HCT116 (cell line): ENCODE measurements around the gene B3GALNT1. TPM values are rescaled to one million over a fixed set of nuclear protein-coding genes. Genes with fewer than 3 reads are reported as not detected.

Source experiments
- ATAC-seq: fragments of 200-7000 bp; cut with Tn5 transposase; 2 replicates; pipeline ENCODE4 v1.9.1; 2020; ENCODE audit warnings: mild to moderate bottlenecking, moderate library complexity
- BruUV-seq: library from RNA; stranded (reverse); fragments of 400-500 nt; replicated peaks from 2 replicates; lab custom pipeline; 2021; lab: Mats Ljungman, UMichigan
- CTCF ChIA-PET: fragments of 300-600 bp; sonication (Branson Sonifier 250); formaldehyde crosslinking; loops from one replicate; lab custom pipeline; 2021; ENCODE audit warnings: antibody characterized with exemption; lab: Charles Lee
- POLR2A ChIA-PET: fragments of 300-600, 350-600 bp; sonication (Branson Sonifier 250); formaldehyde crosslinking; loops from one replicate; lab custom pipeline; 2021; ENCODE audit warnings: antibody characterized with exemption; lab: Charles Lee
- RAD21 ChIA-PET, 2 experiments: fragments of 300-600 bp; sonication (Branson Sonifier 250); formaldehyde crosslinking; loops; one replicate each; lab custom pipeline; 2023; ENCODE audit warnings: low total read pairs in 2 of 2; ENCODE audit not compliant: uncharacterized antibody in 2 of 2, unreplicated experiment in 2 of 2, low non-redundant PET in 1 of 2; lab: Charles Lee
- DNase-seq: peaks from one replicate; pipeline ENCODE4 v3.0.0-alpha.2; 2010; ENCODE audit warnings: low read depth, low spot score
- H2AFZ ChIP-seq: fragments of 200-600 bp; shearing (Covaris generic), sonication (generic); 2 replicates; pipeline ENCODE4 v1.6.1; 2017; ENCODE audit warnings: low read depth, mixed run types, mixed read lengths, antibody characterized with exemption, low read length; ENCODE audit not compliant: poor library complexity, severe bottlenecking
- H3K27ac ChIP-seq: 2 replicates; pipeline ENCODE4 v1.5.1; 2012; ENCODE audit warnings: low read depth, low read length
- H3K27me3 ChIP-seq: fragments of 200-600 bp; sonication (generic); 2 replicates; pipeline ENCODE4 v1.6.1; 2016; ENCODE audit warnings: mixed run types, low read length, mixed read lengths; ENCODE audit not compliant: insufficient read depth
- H3K36me3 ChIP-seq, 2 experiments: fragments of 200-500 bp in 1 of 2; fragments of 200-600 bp in 1 of 2; sonication (Bioruptor generic) in 1 of 2; sonication (generic) in 1 of 2; 2 replicates each; pipeline versions ENCODE4 v1.5.1 to v1.6.1; 2014 to 2016; ENCODE audit warnings: low read length in 2 of 2, inconsistent platforms in 1 of 2, mixed read lengths in 1 of 2, mixed run types in 1 of 2; ENCODE audit not compliant: insufficient read depth in 2 of 2, control insufficient read depth in 1 of 2
- H3K4me1 ChIP-seq, 2 experiments: fragments of 200-600 bp in 1 of 2; sonication (generic) in 1 of 2; 2 replicates each; pipeline versions ENCODE4 v1.5.1 to v1.6.1; 2012 to 2017; ENCODE audit warnings: low read length in 2 of 2, inconsistent platforms in 1 of 2, mild to moderate bottlenecking in 1 of 2, mixed read lengths in 1 of 2, mixed run types in 1 of 2, moderate library complexity in 1 of 2; ENCODE audit not compliant: insufficient read depth in 2 of 2, control insufficient read depth in 1 of 2
- H3K4me2 ChIP-seq: fragments of 200-600 bp; sonication (generic); 2 replicates; pipeline ENCODE4 v1.6.1; 2017; ENCODE audit warnings: mixed run types, low read length, mixed read lengths
- H3K4me3 ChIP-seq, 2 experiments: fragments of 200-600 bp in 1 of 2; sonication (generic) in 1 of 2; replicated peaks in 1 of 2; 2 replicates each; pipeline ENCODE4 v1.5.1; 2011 to 2016; ENCODE audit warnings: low read length in 2 of 2, control low read depth in 1 of 2, low read depth in 1 of 2, mild to moderate bottlenecking in 1 of 2, mixed read lengths in 1 of 2, mixed run types in 1 of 2
- H3K79me2 ChIP-seq: fragments of 200-600 bp; sonication (generic); 2 replicates; pipeline ENCODE4 v1.6.1; 2017; ENCODE audit warnings: mild to moderate bottlenecking, mixed run types, low read length, moderate library complexity, mixed read lengths; ENCODE audit not compliant: insufficient read depth
- H3K9ac ChIP-seq: fragments of 200-600 bp; sonication (generic); 2 replicates; pipeline ENCODE4 v1.6.1; 2016; ENCODE audit warnings: low read length, mixed read lengths
- H3K9me2 ChIP-seq: fragments of 200-600 bp; sonication (generic), shearing (Covaris generic); 2 replicates; pipeline ENCODE4 v1.6.1; 2017; ENCODE audit warnings: mixed run types, mild to moderate bottlenecking, moderate library complexity; ENCODE audit not compliant: insufficient read depth
- H3K9me3 ChIP-seq, 2 experiments: fragments of 200-500 bp in 1 of 2; fragments of 200-600 bp in 1 of 2; sonication (Bioruptor generic) in 1 of 2; sonication (generic) in 1 of 2; 2 replicates each; pipeline ENCODE4 v1.6.1; 2014 to 2017; ENCODE audit warnings: low read length in 2 of 2, mixed read lengths in 2 of 2, inconsistent platforms in 1 of 2, low read depth in 1 of 2, mild to moderate bottlenecking in 1 of 2, mixed run types in 1 of 2, moderate library complexity in 1 of 2; ENCODE audit not compliant: control insufficient read depth in 1 of 2, insufficient read depth in 1 of 2
- H4K20me1 ChIP-seq: fragments of 200-600 bp; sonication (generic), shearing (Covaris generic); 2 replicates; pipeline ENCODE4 v1.6.1; 2017; ENCODE audit warnings: mixed run types, mild to moderate bottlenecking, moderate library complexity; ENCODE audit not compliant: insufficient read depth
- CTCF ChIP-seq, 3 experiments: fragments of 200-600 bp in 1 of 3; sonication (generic) in 1 of 3; IDR thresholded peaks in 2 of 3; conservative IDR thresholded peaks in 1 of 3; 2 replicates each; pipeline ENCODE4 v1.5.1; 2012 to 2017; ENCODE audit warnings: low read depth in 2 of 3, low read length in 2 of 3, antibody characterized with exemption in 1 of 3, borderline replicate concordance in 1 of 3, control low read depth in 1 of 3, mild to moderate bottlenecking in 1 of 3, mixed read lengths in 1 of 3, mixed run types in 1 of 3, moderate library complexity in 1 of 3; ENCODE audit not compliant: insufficient read depth in 1 of 3
- EGR1 ChIP-seq: IDR thresholded peaks from 2 replicates; pipeline ENCODE4 v1.6.1; 2012; ENCODE audit warnings: low read depth
- ELF1 ChIP-seq: IDR thresholded peaks from 2 replicates; pipeline ENCODE4 v1.6.1; 2012; ENCODE audit warnings: low read depth, borderline replicate concordance
- JUND ChIP-seq: IDR thresholded peaks from 2 replicates; pipeline ENCODE4 v1.6.1; 2012
- POLR2A ChIP-seq: IDR thresholded peaks from 2 replicates; pipeline ENCODE4 v1.7.0; 2011; ENCODE audit warnings: borderline replicate concordance; ENCODE audit not compliant: insufficient read depth, insufficient read length; ENCODE audit errors: extremely low read depth
- POLR2AphosphoS5 ChIP-seq: IDR thresholded peaks from 2 replicates; pipeline ENCODE4 v1.6.1; 2011; ENCODE audit warnings: mild to moderate bottlenecking, low read depth, low read length, moderate library complexity
- REST ChIP-seq: IDR thresholded peaks from 2 replicates; pipeline ENCODE4 v1.6.1; 2012; ENCODE audit warnings: low read depth
- SIN3A ChIP-seq: IDR thresholded peaks from 2 replicates; pipeline ENCODE4 v1.6.1; 2012; ENCODE audit warnings: low read depth
- SP1 ChIP-seq: IDR thresholded peaks from 2 replicates; pipeline ENCODE4 v1.6.1; 2012; ENCODE audit warnings: low read depth
- intact Hi-C: fragments of 100-400 bp; cut with micrococcal nuclease; formaldehyde crosslinking; loops from 2 replicates; pipeline ENCODE4 v1.10.0; 2022
- total RNA-seq: library from RNA; stranded (reverse); gene quantifications from one replicate; pipeline ENCODE4 v1.2.1, GENCODE V29; 2021; ENCODE audit not compliant: unreplicated experiment

The B3GALNT1 gene
- total RNA-seq, 1 experiment from 2014 or later = 9.6 TPM

GRCh38 chr3:161042023-161042501, 63.1 kb downstream of the B3GALNT1 start:
- ChIA-PET RAD21 (no interaction called here), CTCF (no interaction called here), POLR2A (no interaction called here)
- Histone ChIP-seq H3K4me2 (no peak overlapping the region), H4K20me1 (no peaks in the 10 kb centered on the region), H3K4me1 (no peaks in the 10 kb centered on the region), H3K9ac (no peak overlapping the region), H2AFZ (no peak overlapping the region), H3K27me3 (no peaks in the 10 kb centered on the region), H3K27ac (no peak overlapping the region), H3K79me2 (no peaks in the 10 kb centered on the region), H3K4me3 (no peak overlapping the region), H3K36me3 (no peaks in the 10 kb centered on the region), H3K9me2 (no peaks in the 10 kb centered on the region), H3K9me3 (no peaks in the 10 kb centered on the region)
- ATAC-seq (no peak), DNase-seq (no peak)
- BruUV-seq = no TSS peak
- intact Hi-C loops = no loop called here
- no peak for TF ChIP-seq SP1
- no peak for TF ChIP-seq JUND
- TF ChIP-seq POLR2AphosphoS5 = no peak
- no peak for TF ChIP-seq EGR1
- no peak for TF ChIP-seq REST
- no peak for TF ChIP-seq ELF1
- TF ChIP-seq POLR2A = no peak
- no peak for TF ChIP-seq CTCF (IDR thresholded peaks at IDR 0.05 in 2 of 3, conservative IDR thresholded peaks at IDR 0.05 in 1 of 3; ENCODE audit: borderline replicate concordance in 1 of 3, insufficient read depth in 1 of 3, low read depth in 2 of 3, low read length in 2 of 3)
- no peak for TF ChIP-seq SIN3A
